Left lobe of liver (tissue), 2 donors: ENCODE measurements around the gene ACP5. TPM values are rescaled to one million over a fixed set of nuclear protein-coding genes. Genes with fewer than 3 reads are reported as not detected.
A peak's percentile ranks its signal among the peaks of the same experiment; 100 is the strongest.
"Not testable (repeated sequence)": the region's sequence is repeated elsewhere in the genome, so short reads cannot be mapped to it uniquely, and the experiment has no call there.

Experiments
- ATAC-seq: fragments of 200-7000 bp; cut with Tn5 transposase; one replicate; pipeline ENCODE4 v1.9.1; 2020; ENCODE audit warnings: mild to moderate bottlenecking, moderate library complexity
- DNase-seq: peaks from one replicate; pipeline ENCODE4 v3.0.0-alpha.2; 2020; ENCODE audit warnings: low spot score
- total RNA-seq: library from RNA; stranded (reverse); gene quantifications from one replicate; pipeline ENCODE4 v1.2.1, GENCODE V29; 2021
- donor health status: DM: no; HTN: no; CAD: no; lungs with moderate emphysema.
- donor health status: DM: no; HTN: yes; CAD: no.

Gene ACP5
- total RNA-seq, 1 donor from 2014 or later: 17.9 TPM

DNA sequence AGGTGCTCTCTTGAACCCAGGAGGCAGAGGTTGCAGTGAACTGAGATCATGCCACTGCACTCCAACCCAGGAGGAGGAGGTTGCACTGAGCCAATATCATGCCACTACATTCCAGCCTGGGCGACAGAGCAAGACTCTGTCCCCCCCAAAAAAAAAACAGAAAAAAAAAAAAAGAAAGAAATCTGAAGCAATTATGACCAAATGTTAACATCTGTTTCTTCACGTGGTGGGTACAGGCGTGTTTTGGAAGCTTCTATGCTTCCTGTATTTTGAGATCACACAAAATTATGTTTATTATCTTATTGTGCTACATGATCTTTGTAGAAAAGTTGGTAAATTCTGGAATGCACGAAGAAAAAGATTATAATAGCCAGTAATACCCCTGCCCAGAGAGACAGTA is 2.7 kb upstream of the ACP5 start:
- ATAC-seq: no peak
- no peak for DNase-seq

DNA sequence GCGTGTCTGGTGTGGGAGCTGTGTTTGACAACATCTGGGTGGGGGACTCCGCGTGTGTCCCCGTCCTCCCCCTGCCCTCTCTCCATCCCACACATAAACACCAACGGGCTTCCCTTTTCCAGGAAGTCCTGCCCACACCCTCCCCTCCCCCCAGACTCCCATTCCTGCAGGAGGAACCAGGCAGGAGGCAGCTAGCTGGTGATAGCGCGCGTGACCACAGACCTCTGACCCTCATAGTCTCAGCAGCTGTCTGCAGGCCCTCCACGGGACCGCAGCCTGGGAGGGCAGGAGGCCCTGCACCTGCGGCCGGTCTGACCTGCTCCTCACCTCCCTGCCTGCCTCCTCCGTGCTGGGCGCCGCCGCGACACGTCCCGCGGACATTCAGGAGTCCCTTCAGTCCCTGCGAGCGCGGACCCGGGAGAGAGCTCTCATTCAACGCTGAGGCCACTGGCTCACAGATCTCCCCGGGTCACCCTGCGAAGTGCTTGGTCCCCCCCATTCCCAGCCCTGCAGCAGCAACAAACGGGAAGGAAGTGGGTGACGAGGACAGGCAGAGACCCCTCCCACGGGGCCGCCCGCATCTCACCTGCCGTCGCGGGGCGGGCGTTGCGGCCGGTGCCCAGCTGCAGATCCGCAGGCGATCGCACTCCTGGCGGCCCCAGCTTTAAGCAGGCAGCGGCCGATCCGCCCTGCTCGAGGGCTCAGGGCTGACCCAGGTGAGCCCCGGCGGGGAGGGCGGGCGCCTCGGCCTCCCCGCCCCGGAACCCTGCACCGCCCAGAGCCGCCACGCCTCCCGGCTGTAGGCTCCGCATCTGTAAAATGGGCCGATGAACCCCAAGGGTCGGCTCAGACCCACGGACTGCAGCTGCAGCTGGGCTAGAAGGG is 1.1 kb upstream of the ACP5 start:
- DNase-seq (peak; percentile 59), ATAC-seq (peak; percentile 72)

DNA sequence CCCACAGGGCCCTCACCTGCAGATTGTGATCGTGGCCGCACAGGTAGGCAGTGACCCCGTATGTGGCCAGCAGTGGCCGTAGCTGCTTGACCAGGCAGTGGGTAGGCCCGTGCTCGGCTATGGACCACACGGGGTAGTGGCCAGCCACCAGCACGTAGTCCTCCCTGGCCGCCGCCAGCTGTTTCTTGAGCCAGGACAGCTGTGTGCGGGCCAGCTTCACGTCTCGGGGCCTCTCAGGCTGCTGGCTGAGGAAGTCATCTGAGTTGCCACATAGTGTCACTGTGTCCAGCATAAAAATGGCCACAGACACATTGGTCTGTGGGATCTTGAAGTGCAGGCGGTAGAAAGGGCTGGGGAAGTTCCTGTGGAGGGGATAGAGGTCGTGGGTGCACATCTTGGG is 1.2 kb downstream of the ACP5 start:
- no peak for DNase-seq
- ATAC-seq: no peak

DNA sequence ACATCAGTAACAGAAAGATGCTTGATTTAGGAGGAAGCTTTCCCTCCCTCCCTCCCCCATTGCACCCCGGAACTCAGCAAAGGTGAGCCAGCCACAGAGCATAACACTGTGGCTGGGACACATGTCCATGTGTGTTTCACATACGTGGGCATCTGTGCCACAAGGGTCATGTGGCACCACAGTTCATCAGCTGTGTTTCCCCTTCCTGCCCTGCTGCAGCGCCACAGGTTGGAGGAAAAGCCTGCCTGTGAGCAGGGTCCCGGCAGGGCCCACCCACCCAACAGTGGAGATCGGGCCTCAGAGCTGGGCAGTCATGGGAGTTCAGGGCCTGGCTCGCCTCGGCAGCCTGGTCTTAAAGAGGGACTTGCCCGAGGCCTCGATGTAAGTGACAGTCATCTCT is 2.8 kb downstream of the ACP5 start:
- DNase-seq (no peak), ATAC-seq (no peak)

DNA sequence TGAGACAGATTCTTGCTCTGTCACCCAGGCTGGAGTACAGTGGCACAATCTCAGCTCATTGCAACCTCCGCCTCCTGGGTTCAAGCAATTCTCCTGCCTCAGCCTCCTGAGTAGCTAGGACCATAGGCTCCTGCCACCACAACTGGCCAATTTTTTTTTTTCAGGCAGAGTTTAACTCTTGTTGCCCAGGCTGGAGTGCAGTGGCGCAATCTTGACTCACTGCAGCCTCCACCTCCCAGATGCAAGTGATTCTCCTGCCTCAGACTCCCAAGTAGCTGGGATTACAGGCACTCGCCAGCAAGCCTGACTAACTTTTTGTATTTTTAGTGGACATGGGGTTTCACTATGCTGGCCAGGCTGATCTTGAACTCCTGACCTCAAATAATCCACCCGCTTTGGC is 3.7 kb downstream of the ACP5 start:
- not testable (repeated sequence) for ATAC-seq, DNase-seq

DNA sequence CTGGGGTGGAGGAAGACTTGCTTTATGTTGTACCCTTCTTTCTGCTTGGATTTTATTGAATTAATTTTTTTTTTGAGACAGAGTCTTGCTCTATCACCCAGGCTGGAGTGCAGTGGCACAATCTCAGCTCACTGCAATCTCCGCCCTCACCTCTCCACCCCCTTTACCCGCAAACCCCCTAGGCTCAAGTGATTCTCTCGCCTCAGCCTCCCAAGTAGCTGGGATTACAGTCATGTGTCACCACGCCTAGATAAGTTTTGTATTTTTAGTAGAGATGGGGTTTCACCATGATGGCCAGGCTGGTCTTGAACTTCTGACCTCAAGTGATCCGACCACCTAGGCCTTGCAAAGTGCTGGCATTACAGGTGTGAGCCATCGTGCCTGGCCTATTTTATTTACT is 4.1 kb downstream of the ACP5 start:
- ATAC-seq, DNase-seq: not testable (repeated sequence)

DNA sequence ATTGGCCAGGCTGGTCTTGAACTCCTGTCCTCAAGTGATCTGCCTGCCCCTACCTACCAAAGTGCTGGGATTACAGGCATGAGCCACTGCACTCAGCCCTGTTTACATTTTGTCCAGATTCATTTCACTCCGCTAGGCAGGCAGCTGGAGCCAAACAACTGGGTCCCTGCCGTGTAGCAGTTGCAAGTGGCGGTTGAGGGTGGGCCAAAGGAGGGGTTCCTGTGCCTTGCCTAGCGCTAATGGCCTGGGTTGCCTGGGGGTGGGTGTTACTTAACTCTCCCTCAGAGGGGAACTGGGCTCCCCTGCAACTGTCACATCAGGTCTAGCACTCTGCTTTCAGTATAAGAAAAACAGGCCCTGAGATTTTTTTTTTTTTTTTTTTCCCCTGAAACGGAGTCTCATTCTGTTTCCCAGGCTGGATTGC is 7.4 kb downstream of the ACP5 start:
- DNase-seq (no peak), ATAC-seq (no peak)

DNA sequence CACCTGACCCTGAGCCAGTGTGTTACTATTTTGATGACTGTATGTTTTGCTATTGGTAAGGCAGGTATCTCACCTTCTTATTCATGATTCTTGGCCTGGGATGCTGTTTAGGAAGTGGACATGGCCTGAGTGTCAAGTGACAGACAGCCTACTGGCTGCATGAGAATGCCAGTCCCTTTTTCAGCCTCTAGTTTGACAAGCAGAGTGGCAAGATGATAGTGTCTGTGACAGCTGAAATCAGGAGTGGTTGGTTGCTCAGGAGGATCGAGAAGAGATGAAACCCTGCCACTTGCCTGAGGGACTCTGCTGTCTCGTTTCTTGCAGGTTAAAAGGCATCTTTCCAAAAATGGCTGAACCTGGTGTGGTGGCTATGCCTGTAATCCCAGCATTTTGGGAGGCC is 11.3 kb downstream of the ACP5 start:
- no peak for ATAC-seq
- DNase-seq: no peak

DNA sequence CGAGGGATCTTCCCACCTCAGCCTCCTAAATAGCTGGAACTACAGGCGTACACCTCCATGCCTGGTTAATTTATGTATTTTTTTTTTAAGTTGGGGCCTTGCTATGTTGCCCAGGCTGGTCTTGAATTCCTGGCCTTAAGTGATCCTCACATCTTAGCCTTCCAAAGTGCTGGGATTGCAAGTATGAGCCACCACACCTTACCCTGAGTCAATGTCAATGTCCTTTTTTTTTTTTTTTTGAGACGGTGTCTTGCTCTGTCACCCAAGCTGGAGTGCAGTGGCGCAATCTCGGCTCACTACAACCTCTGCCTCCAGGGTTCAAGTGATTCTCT is 11.8 kb downstream of the ACP5 start:
- DNase-seq, ATAC-seq: not testable (repeated sequence)

DNA sequence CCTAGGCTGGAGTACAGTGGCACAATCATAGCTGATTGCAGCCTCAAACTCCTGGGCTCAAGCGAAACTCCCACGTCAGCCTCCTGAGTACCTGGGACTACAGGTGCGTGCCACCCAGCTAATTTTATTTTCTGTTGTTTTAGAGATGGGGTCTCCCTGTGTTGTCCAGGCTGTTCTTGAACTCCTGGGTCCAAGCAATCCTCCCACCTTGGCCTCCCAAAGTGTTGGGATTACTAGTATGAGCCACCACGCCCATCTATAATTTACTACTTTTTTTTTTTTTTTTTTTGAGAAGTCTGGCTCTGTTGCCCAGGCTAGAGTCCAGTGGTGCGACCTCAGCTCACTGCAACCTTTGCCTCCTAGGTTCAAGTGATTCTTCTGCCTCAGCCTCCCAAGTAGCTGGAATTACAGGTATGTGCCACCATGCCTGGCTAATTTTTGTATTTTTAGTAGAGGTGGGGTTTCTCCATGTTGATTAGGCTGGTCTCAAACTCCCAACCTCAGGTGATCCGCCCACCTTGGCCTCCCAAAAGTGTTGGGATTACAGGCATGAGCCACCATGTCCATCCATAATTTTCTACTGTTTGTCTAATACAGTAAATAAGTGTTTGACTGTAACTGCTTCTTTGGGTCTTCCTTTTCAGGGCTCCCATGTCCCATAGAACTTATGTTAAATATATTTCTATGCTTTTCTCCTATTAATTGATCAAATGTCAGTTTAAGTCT is 13.2 kb downstream of the ACP5 start:
- DNase-seq, ATAC-seq: not testable (repeated sequence)

DNA sequence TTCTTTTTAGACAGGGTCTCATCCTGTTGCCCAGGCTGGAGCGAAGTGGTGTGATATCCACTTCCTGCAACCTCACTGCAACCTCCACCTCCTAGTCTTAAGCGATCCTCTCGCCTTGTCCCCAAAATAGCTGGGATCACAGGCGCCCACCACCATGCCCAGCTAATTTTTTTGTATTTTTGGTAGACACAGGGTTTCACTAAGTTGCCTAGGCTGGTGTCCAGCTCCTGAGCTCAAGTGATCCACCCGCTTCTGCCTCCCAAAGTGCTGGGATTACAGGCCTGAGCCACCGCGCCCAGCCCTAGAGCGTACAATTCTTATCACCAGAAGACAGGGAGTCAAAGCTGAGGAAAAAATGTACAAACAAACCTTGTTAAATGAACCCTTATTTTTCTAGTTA is 13.9 kb downstream of the ACP5 start:
- ATAC-seq (no peak), DNase-seq (no peak)

DNA sequence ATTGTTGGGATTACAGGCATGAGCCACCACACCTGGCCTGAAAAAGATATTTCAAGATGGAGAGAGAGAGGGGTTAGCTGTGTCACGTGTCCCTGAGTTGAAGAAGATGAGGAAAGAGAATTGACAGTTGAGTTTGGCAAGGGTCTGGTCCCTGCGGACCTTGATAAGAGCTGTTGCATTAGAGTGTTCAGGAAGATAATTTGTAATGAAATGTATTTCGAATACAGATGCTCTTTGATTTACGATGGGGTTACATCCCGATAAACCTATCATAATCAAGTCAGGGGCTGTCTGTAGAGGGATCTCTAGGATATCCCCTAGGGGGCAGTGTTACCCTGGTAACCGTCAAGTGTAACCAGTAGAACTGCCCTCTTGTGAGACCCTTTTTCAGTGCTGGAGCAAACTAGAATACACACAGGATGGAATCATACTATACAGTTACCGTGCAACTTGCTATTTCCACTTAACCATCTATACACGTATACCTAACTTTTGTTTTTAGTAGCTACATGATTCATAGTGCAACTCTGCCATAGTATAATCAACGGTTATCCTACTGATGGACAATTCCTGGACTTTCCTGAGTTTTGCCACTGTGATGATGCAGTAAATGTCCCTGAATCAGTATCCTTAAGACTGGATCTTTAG is 16.9 kb downstream of the ACP5 start:
- ATAC-seq (peak; percentile 48), DNase-seq (no peak)

DNA sequence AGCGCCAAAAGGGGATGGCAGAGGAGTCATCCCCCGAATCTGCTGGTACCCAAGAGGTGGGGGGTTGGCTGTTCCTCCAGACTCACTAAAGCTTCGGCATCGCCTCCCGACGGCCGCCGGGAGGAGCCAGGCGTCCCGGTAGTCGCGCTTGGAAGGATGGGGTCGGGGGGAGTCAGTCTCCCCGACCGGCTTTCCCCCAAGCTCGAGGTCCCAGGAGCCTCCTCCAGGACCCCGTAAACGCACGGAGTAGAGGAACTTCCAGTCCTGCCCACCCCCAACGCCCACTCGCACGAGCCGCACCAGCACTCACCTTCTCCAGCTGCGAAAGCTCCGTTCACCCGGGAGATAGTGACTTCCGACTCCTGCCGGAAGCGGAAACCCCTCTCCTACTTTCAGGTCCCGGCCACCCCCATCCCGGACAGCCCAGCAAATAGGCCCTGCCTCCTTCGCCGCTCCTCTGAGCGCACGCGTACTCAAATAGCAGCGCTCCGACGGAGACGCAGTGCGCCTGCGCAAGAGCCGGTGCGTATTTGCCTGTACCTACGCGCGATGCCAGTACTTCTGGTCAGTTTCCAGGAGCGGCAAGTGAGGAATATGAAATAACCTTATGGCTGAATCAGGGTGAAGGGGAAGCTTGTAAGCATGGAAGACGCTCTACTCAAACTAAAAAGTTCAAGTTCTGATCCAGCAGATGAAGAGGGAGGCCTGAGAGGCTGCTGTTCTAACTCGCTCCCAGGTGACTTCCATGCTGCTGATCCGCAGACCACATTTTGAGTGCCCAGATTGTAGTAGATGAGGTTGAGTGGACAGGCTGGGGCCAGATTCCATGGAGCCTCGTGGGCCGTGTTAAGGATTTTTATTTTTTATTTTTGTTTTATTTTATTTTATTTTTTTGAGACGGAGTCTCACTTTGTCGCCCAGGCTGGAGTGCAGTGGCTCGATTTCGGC is 18.3 kb downstream of the ACP5 start, which contains the start of gene ELOF1:
Gene ELOF1 (minus strand): TSS at position 350 of the 948 bp plus-strand sequence. CDS start 4,883 bp downstream, outside the sequence.
- ATAC-seq (peak; percentile 98), DNase-seq (peak; percentile 99)

DNA sequence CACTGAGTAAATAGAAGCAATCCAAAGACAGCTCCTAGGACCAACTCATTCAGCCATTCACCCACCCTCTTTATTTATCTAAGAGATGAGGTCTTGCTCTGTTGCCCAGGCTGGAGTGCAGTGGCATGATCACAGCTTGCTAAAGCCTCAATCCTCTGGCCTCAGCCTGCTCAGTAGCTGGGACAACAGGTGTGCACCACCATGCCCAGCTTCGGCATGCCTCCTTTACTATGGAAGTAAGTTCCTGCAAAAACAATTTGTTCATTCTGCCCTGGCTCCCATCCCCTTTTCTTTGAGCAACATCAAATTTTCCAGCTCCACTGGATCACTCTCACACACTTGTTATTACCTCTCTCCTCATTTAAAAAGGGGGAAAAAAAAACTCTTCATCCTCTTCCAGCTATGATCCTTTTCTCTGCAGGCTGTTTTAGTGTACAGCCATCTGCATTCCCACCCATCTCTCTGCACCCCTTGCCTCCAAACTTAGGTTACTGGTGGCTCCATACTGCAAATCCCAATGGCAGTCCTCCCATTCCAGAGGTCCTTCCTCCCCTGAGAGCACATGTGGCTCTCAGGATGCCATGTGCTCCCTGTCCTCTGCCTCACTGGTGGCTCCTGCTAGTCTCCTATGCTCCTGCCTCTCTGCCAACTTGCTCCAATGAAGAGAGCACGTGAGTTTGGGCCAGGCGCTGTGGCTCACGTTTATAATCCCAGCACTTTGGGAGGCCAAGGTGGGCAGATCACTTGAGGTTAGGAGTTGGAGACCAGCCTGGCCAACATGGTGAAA is 20.6 kb downstream of the ACP5 start:
- DNase-seq: no peak
- ATAC-seq: no peak

DNA sequence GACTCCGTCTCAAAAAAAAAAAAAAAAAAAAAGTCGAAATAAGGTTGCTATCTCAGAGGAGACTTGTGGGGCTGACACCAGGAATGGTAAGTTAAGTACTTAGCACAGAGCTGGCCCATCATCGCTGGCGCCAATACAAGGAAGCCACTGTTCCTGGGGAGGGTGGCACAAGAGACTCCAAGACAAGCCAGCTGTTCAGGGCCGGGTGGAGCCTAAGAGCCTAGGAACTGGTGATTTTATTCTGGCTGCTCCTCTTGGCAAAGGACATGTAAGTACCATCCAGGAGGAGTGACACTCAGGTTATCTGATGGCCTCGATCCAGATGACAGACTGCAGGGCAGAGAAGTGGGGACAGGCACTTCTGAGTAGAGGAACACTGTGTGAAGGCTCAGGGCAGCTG is 22.2 kb downstream of the ACP5 start:
- ATAC-seq (no peak), DNase-seq (no peak)

DNA sequence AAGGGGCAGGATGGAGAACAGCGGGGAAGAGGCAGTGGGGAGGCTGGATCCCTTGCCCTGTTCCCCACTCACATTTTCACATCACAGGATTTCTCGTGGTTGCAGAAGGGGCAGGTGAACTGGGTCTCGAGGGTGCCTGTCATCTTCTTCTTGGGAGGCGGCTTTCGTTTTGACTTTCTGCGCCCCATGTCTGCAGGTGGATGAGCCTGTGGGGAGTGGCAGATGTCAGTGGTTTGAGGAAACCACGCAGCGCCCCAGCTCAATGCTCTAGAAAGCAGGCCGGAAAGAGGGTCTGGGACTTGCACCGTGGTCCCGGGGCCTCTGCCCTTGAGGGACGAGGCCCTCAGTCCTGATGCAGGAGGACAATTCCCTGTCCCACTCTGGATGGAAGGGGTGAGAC is 23.3 kb downstream of the ACP5 start:
- no peak for DNase-seq
- no peak for ATAC-seq

DNA sequence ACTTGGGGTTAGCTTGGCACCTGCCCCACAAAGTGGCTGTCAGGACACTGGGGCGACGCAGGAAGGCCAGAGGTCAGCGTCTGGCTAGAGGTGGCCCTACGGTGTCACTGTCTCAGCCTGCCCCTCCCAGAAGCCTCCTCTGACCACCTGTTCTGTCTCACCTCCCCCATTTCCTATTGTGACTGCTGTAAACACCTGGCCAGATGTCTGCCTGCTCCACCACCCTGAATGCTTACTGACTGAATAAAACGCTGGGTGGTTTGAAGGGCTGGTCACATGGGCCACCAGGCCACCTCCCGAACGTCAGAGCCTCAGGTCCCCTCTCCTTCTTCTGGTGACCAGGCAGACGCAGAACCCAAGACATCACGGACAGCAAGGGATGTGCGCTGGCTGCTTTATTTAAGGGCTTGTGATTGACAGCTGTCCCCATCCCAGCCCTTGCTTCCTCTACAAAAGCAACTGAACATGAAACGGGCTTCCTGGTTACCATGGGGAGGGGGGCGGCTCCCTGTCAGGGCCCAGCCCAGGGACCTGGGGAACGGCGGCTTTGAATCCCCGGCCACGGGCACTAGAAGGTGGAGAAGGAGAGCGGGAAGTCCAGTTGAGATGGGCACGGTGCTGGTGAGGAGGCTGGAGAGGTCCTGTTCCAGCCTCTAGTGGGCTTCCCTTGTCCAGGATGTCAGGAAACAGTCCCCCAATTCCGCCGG is 24.6 kb downstream of the ACP5 start:
- no peak for DNase-seq
- ATAC-seq: no peak

DNA sequence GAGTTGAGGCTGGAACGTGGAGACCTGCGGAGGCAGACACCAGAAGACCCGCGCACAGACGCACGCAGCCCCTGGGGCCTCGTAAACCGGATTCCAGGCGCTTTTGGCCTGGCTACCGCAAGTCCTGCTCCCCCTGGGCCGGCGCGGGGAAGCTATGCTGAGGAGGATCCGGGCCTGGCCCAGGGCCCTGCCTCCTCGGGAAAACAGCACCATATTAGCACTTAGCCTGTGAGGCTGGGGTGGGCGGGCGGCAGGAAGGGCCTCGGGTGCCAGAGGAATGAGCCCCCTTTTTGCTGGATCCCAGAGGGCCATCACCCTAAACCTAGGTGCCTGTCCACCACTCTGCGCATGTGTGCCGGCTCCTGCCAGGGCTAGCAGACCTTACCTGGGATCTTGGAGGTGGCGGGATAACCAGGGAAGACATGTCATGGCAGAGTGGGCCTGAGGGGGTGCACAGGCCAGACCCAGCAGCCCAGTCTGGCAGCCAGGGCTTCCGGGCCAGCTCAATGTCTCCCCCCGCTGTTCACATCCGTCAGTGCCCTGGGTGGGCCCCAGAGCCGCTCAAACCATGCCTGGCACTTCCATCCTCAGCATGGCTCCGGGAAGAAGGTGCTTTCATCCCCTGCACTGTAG is 25.7 kb downstream of the ACP5 start:
- no peak for DNase-seq
- peak; percentile 57 for ATAC-seq

DNA sequence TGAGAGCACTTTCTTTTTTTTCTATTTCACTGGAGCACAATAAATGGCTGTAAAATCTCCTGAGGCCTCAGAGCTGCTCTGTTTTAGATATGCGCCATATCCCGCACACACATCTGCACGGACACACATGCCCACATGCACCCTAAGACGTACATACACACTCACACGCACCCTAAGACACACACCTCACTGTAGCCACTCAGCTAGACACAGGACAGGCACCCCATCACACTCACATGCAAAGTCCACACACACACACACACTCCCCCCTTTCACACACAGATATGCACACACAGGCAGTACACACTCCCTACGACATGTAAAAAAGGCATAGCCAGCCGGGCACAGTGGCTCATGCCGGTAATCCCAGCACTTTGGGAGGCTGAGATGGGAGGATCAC is 27.2 kb downstream of the ACP5 start:
- no peak for ATAC-seq
- DNase-seq: no peak
